GF-D8 (cell line): Measurements from ENCODE around the gene NXPH4.

ENCODE experiments used
- DNase-seq: peaks from one replicate; lab custom pipeline; 2025; lab: John Stamatoyannopoulos, UW

The NXPH4 gene

DNA sequence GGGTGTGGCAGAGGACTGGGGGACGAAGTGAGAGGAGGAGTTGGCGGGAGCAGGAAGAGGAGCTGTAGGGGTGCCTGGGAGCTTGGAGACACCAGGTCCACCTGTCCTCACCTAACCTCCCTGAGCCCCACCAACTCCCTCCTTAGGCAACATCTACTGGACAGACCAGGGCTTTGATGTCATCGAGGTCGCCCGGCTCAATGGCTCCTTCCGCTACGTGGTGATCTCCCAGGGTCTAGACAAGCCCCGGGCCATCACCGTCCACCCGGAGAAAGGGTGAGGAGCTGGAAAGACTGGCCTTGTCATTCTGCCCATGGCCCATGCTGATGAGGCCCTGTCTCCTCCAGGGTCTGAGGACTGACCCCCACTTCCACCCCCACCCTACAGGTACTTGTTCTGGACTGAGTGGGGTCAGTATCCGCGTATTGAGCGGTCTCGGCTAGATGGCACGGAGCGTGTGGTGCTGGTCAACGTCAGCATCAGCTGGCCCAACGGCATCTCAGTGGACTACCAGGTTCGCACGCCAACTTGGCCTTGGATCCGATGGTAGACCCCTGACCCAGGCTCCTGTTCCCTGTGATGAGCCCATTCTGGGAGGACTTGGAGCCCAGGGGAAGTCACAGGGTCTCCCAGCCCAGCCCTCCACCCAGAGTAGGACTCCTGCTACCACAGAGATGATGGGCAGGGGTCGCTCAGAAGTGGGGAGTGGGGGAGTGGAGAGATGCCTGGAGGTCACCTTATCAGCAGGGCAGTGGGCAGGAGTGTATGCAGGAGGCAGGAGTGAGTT lies 32.5 kb upstream of the NXPH4 start:
- no peak for DNase-seq

DNA sequence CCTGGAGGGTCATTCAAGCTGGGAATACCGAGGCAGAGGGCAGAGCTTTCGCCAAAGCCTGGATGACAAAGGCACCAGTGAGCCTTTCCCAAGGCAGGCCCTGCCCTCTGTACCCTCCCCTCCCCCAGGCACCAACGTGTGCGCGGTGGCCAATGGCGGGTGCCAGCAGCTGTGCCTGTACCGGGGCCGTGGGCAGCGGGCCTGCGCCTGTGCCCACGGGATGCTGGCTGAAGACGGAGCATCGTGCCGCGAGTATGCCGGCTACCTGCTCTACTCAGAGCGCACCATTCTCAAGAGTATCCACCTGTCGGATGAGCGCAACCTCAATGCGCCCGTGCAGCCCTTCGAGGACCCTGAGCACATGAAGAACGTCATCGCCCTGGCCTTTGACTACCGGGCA lies 31.2 kb upstream of the NXPH4 start:
- DNase-seq, result no peak

DNA sequence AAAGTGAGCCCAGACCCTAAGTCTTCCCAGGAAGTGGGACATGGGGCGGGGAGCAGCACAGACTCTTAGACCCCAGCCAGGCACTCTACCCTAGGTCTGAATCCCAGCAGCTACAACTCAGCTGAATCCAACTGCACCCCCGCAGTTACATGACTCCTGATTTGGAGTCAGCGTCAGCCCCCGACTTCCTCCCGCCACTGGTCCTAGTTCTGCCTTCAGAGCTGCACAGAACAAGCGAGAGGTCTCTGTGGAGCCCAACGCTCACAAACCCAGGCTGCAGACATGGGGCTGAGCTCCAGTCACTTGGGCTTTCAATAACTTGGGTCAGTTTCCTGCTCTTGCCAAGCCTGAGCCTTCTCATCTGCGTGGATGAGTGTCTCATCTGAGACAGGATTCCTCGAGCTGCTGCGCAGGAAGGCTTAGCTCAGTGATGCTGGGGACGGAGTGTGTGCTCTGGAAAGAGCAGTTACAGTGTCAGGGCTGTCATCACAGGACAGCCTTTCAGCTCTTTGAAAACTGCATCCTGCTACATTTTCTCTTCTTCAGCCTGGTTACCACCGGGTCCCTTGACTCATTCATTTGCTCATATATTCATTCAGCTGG lies 30.6 kb upstream of the NXPH4 start:
- DNase-seq, result no peak

DNA sequence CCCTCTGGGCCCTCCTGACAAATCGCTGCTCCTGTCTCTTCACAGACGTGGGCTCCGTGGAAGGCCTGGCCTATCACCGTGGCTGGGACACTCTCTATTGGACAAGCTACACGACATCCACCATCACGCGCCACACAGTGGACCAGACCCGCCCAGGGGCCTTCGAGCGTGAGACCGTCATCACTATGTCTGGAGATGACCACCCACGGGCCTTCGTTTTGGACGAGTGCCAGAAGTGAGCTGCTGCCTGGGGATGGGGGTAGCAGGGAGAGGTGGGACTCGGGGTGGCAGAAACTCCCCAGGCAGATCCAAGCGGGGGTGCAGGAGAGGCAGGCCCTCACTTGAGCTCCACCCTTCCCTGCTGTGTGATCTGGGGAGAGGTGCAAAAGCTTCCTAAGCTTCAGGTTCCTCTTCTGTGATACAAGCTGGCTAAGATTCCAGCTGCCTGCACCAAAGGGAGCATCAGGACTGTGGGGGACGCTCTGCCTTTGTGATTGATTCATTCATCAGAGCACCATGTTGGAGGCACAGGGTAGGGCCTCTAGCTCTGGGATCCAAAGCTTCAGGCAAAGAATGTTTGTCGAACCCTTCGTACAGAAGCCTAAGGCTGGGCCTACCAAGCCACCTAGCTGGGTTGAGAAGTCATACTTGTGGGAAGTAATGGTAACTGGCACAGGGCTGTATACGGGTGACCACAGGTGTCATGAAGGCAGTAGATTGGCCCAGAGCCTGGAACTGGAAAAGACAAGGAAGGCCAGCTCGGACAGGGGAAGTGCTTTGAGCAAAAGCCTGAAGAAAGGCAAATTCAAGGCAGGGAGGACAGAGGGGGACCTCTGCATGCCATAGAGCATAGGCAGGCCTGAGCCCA lies 29.1 kb upstream of the NXPH4 start:
- no peak for DNase-seq

DNA sequence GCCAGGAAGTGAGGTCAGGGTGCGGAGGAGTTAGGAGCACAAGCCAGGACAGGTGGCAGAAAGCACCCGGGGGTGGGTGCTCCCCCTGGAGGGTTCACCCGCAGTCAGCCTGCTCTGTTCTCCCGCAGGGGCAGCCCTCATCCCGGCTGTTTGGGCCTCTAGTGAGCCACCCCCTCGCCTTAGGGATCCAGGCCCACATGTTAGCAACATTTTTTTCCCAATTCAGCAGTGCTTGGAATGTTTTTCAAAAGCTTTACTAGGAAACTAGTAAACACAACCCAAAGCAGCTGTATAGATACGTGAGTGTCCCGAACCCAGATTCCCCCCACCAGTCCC lies 28.5 kb upstream of the NXPH4 start:
- DNase-seq, result no peak

DNA sequence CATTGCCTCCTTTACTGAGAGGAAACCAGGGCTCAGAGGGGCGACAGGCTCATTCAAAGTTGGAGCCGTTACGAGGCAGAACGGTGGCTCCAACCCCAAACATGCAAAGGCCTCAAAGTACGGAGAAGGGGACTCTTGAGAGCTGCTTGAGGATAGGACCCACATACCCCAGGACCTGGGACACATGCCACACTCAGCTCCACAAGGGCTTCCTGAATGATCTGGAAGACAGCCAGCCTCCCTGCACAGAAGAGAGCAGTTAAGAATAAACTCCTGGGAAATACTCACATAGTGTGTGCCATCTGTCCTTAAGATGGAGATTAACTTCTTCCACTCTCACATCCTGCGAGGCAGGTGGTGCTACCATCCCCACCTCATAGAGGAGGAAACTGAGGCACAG lies 26.6 kb upstream of the NXPH4 start:
- DNase-seq, result no peak

DNA sequence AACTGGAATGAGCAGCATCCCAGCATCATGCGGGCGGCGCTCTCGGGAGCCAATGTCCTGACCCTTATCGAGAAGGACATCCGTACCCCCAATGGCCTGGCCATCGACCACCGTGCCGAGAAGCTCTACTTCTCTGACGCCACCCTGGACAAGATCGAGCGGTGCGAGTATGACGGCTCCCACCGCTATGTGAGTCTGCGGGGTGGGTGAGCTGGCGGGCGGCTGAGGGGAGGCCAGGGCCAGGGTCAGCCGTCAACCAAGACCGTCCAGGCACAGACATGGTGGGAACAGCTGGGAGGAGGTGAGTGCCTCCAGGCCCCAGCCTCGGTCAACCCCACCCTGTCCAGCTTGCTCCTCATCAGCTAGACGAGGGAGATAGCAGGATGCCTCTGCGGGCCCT lies 25.8 kb upstream of the NXPH4 start:
- DNase-seq, result no peak

DNA sequence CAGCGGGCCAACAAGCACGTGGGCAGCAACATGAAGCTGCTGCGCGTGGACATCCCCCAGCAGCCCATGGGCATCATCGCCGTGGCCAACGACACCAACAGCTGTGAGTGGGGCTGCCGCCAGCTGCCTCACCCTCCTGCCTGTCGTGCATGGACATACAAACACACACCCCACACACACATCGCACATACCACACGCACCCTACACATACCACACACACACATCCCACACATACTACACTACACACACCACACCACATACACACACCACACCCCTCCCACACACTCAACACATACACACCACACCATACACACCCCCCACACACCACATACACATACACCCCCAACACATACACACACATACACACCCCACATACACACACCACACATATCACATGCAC lies 25.2 kb upstream of the NXPH4 start:
- DNase-seq, result no peak

DNA sequence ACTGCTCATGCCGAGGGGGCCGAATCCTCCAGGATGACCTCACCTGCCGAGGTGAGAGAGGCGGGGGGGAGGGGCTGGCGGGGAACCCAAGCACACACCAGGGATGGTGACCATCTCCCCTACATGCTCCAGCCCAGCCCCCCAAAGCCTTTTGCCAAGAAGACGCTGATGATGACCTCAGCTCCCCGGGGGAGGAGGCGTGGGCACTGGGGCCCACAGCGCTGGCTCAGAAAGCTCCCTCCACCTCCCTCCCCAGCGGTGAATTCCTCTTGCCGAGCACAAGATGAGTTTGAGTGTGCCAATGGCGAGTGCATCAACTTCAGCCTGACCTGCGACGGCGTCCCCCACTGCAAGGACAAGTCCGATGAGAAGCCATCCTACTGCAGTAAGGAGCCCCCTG lies 23.7 kb upstream of the NXPH4 start:
- no peak for DNase-seq

DNA sequence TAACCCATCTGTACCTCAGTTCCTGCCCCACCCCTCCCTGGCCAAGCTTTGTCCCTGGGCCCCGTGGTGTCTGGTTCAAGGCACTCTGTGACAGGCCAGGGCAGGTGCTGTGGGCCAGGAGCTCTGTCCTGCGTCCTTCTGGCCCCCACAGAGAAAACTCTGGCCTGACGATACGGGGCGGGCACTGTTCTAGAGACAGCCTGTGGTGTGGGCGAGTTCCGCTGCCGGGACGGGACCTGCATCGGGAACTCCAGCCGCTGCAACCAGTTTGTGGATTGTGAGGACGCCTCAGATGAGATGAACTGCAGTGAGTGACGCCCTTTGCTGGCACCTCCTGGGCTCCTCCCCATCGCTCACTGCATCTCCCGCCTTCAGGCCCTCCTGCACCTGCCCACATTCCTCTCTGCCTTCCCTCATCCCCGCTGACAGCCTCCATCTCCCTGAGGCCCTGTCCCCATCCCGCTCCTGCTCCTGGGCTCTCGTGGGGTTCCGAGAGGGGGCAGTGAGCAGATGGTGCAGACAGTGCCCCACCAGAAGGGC lies 22.8 kb upstream of the NXPH4 start:
- DNase-seq, result no peak

DNA sequence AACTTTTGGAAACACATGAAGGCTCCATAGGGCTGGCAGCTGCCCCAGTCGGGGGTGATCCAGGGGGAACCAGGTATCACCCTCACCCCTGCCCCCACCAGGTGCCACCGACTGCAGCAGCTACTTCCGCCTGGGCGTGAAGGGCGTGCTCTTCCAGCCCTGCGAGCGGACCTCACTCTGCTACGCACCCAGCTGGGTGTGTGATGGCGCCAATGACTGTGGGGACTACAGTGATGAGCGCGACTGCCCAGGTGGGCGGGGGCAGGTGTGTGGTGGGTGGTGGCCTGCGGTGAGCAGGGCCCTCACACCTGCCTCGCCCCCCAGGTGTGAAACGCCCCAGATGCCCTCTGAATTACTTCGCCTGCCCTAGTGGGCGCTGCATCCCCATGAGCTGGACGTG lies 22.3 kb upstream of the NXPH4 start:
- DNase-seq, result no peak

DNA sequence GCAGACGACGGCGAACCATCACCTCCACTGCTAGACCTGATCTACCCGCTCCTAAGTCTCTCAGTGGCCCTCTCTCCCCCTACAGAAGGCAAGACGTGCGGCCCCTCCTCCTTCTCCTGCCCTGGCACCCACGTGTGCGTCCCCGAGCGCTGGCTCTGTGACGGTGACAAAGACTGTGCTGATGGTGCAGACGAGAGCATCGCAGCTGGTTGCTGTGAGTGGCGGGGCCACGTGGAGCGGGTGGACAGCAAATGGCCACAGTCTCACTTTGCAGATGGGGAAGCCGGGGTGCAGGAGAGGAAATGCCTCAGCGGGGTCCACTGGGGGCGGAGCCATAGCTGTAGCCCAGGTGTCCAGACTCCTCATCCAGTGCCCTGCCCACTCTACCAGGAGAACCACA lies 21.4 kb upstream of the NXPH4 start:
- no peak for DNase-seq

DNA sequence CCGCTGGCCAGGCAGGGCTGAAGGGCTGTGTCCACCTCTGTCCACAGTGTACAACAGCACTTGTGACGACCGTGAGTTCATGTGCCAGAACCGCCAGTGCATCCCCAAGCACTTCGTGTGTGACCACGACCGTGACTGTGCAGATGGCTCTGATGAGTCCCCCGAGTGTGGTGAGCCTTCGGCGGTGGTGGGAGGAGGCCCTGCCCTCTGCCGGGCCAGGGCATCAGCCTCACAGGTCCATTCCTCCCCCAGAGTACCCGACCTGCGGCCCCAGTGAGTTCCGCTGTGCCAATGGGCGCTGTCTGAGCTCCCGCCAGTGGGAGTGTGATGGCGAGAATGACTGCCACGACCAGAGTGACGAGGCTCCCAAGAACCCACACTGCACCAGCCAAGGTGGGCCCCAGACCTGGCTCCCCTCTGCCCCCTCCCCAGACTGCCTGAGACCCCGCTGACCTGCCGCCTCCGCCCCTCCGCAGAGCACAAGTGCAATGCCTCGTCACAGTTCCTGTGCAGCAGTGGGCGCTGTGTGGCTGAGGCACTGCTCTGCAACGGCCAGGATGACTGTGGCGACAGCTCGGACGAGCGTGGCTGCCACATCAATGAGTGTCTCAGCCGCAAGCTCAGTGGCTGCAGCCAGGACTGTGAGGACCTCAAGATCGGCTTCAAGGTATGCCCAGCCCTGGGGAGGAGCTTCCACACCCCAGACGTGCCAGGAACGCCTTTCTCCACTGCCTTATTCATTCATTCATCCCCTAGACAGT lies 20.8 kb upstream of the NXPH4 start:
- DNase-seq, result no peak

DNA sequence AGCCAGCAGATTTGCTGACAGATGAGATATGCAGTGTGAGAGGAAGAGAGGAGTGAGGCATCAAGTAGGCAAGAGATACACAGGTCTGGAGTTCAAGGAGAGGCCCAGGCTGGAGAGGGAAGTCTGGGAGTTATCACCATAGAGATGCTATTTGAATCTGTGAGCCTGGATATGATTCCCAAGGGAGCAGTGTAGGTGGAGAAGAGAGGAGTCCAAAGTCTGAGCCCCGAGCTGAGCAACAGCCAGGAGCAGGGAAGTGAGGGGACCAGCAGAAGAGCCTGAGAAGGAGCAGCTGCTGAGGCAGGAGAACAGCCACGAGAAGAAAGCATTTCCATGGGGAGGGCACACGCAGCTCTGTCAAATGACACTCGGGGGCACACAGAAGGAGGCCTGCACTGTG lies 20.2 kb upstream of the NXPH4 start:
- no peak for DNase-seq

DNA sequence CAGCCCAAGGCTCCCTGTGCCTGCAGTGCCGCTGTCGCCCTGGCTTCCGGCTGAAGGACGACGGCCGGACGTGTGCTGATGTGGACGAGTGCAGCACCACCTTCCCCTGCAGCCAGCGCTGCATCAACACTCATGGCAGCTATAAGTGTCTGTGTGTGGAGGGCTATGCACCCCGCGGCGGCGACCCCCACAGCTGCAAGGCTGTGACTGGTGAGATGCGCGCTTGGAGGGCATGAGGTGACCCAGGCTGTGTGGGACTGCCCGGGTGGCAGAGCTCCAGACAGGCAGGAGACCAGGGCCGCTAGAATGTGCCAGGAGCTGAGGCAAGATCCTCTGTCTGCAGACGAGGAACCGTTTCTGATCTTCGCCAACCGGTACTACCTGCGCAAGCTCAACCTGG lies 19.6 kb upstream of the NXPH4 start:
- DNase-seq, result no peak

DNA sequence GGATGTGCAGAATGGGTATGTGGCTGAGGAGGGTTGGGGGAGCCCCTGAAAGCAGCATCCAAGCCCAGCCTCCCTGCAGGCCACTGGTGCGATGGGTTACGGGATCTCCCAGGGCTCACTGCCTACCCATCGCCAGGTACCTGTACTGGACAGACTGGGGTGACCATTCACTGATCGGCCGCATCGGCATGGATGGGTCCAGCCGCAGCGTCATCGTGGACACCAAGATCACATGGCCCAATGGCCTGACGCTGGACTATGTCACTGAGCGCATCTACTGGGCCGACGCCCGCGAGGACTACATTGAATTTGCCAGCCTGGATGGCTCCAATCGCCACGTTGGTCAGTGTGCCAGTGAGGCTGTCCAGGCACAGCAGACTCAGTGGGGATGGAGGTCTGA lies 18.3 kb upstream of the NXPH4 start:
- no peak for DNase-seq

DNA sequence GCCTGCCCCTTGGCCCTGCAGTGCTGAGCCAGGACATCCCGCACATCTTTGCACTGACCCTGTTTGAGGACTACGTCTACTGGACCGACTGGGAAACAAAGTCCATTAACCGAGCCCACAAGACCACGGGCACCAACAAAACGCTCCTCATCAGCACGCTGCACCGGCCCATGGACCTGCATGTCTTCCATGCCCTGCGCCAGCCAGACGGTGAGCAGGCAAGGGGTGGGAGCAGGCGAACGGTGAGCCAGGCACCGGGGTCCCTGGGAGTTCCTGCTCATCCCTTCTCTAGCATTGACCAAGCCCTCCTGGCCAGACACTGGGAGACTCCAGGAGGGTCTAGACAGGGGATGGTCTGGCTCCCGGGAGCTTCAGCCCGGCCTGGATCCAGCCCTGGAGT lies 17.4 kb upstream of the NXPH4 start:
- no peak for DNase-seq

DNA sequence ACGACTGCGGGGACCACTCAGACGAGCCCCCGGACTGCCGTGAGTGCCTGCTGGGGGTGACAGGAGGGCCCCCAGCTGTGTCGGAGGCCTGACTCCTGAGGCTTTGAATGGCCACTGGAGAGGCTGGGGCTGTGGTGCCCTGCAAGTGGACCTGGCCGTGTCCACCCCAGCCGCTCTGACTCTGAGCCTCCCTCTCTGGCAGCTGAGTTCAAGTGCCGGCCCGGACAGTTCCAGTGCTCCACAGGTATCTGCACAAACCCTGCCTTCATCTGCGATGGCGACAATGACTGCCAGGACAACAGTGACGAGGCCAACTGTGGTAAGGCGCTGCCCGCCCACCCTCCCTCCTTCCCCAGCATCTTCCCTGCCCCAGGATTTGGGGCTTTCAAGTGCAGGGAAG lies 16.1 kb upstream of the NXPH4 start:
- DNase-seq, result no peak

DNA sequence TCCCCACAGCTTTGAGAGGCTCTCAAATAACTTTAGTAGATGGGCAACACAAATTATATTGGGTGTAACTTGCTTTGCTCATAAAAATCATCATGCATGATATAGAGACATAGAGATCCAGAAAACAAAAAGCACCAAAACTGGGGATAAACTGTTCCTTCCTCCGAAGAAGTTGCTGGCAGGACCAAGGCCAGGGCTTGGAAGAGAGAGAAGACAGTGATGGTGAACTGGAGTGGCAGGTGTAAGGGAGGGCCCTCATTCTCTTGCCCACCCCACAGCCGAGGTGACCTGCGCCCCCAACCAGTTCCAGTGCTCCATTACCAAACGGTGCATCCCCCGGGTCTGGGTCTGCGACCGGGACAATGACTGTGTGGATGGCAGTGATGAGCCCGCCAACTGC lies 15.4 kb upstream of the NXPH4 start:
- DNase-seq, result no peak

DNA sequence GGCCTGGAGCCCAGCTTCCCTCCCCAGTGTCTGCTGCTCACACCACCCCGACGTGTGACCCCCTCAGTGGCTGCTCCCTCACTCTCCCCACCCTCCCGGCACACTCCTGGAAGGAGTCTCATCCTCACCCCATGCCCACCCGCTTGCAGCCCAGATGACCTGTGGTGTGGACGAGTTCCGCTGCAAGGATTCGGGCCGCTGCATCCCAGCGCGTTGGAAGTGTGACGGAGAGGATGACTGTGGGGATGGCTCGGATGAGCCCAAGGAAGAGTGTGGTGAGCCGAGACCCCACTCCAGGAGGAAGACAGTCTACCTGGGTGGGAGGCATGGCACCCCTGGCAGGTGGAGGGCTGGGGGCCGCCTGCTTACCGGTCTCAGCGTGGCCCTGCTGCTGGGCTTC lies 15.0 kb upstream of the NXPH4 start:
- DNase-seq, result no peak

DNA sequence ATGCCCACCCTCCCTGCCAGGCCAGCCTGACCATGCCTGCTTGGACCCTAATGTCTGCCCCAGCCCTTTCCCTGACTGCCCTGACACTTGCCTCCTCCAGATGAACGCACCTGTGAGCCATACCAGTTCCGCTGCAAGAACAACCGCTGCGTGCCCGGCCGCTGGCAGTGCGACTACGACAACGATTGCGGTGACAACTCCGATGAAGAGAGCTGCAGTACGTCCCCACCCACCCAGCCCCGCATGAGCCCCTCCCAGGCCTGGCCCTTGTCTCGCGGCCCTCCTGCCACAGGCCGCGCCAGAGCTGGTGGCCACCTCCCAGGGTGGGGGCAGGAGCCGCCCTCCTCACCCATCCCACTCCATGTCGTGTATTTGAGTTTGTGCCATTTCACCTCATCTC lies 14.3 kb upstream of the NXPH4 start:
- no peak for DNase-seq

DNA sequence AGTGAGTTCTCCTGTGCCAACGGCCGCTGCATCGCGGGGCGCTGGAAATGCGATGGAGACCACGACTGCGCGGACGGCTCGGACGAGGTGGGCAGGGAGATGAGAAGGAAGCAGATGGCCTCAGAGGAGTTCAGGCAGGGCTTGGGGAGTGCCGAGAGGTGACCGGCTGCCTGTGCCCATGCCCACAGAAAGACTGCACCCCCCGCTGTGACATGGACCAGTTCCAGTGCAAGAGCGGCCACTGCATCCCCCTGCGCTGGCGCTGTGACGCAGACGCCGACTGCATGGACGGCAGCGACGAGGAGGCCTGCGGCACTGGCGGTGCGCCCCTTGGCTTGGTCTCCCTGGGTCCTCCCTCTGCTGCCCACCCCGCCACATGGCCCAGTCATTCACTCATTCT lies 13.4 kb upstream of the NXPH4 start:
- DNase-seq, result no peak
